Stimulated activated memory B cell treated with anti-CD40 and anti-IgM and Interleukin-4, amounts not matched to agents 10 μg/mL and 1 μg/mL and 100 μg/mL, for 72 hours (primary cell): ENCODE data around the gene TMC7.
A peak's percentile ranks its signal among the peaks of the same experiment; 100 is the strongest.

Experiments
- ATAC-seq: fragments of 150-1000 bp; cut with Tn5 transposase; 2 replicates; pipeline ENCODE4 v1.10.0; 2021
- H3K27ac Mint-ChIP-seq: one replicate; pipeline ENCODE4 v1.8.0; 2022; ENCODE audit warnings: mild to moderate bottlenecking, mixed read lengths
- H3K27me3 Mint-ChIP-seq: one replicate; pipeline ENCODE4 v1.8.0; 2022; ENCODE audit warnings: mixed read lengths
- H3K36me3 Mint-ChIP-seq: one replicate; pipeline ENCODE4 v1.8.0; 2022; ENCODE audit warnings: mixed read lengths
- H3K4me1 Mint-ChIP-seq: one replicate; pipeline ENCODE4 v1.8.0; 2022; ENCODE audit warnings: mixed read lengths
- H3K4me3 Mint-ChIP-seq: one replicate; pipeline ENCODE4 v1.8.0; 2022; ENCODE audit warnings: mild to moderate bottlenecking, moderate library complexity, mixed read lengths
- H3K9me3 Mint-ChIP-seq: one replicate; pipeline ENCODE4 v1.8.0; 2022; ENCODE audit warnings: mixed read lengths

The TMC7 gene

GRCh38 chr16:19086322-19087199 lies 102.8 kb downstream of the TMC7 start:
- peak; percentile 95 for ATAC-seq
- Mint-ChIP-seq H3K4me3 (peak overlapping the region; percentile 76), H3K36me3 (peaks cover 11% of the 10 kb centered on the region), H3K9me3 (peaks cover under 1% of the 10 kb centered on the region), H3K4me1 (peaks cover 12% of the 10 kb centered on the region), H3K27me3 (peaks cover 13% of the 10 kb centered on the region), H3K27ac (peak overlapping the region; percentile 59)

- Mint-ChIP-seq H3K9me3 (peaks cover 11% of the 10 kb centered on the region), H3K4me3 (no peak overlapping the region), H3K36me3 (peaks cover 19% of the 10 kb centered on the region), H3K4me1 (peaks cover 12% of the 10 kb centered on the region), H3K27ac (no peak overlapping the region), H3K27me3 (peaks cover 13% of the 10 kb centered on the region)
- no peak for ATAC-seq
Observed at GRCh38 chr16:19088341-19088916, 104.7 kb downstream of the TMC7 start.

DNA sequence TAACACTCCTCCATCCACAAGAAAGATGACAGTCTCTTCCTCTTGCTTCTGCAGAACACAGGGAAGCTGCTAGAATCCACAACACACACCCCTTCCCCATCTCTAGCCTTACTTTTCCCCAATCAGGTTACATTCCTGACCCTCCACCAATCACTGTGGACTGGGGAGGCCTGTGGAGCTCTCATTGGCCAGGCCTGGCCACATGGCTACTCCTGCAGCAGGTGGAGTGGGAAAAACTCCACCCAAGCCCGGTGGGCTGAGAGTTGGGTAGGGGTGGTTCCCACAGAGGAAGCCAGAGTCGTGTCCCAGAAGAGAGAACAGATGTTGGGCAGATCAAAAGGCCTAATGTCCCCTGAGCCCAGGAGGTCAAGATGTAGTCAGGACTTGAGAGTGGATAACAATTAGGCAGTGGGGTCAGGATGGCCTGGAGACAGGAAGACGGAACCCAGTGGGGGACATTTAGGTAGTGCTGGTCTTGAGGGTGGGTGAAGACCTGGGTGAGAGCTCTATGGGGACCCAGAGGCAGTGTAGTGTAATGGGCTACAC lies 105.7 kb downstream of the TMC7 start:
- H3K9me3 Mint-ChIP-seq = peaks cover 11% of the 10 kb centered on the region
- peaks cover 12% of the 10 kb centered on the region for H3K4me1 Mint-ChIP-seq
- H3K27ac Mint-ChIP-seq = no peak overlapping the region
- no peak for ATAC-seq
- peaks cover 13% of the 10 kb centered on the region for H3K27me3 Mint-ChIP-seq
- H3K4me3 Mint-ChIP-seq = no peak overlapping the region
- peaks cover 19% of the 10 kb centered on the region for H3K36me3 Mint-ChIP-seq

- no peak overlapping the region for H3K4me3 Mint-ChIP-seq
- peaks cover 5% of the 10 kb centered on the region for H3K27me3 Mint-ChIP-seq
- peaks cover 19% of the 10 kb centered on the region for H3K4me1 Mint-ChIP-seq
- peaks cover 19% of the 10 kb centered on the region for H3K36me3 Mint-ChIP-seq
- no peak for ATAC-seq
- H3K27ac Mint-ChIP-seq = no peak overlapping the region
- H3K9me3 Mint-ChIP-seq = peaks cover 14% of the 10 kb centered on the region
Observed at GRCh38 chr16:19090916-19091315, 107.2 kb downstream of the TMC7 start.

DNA sequence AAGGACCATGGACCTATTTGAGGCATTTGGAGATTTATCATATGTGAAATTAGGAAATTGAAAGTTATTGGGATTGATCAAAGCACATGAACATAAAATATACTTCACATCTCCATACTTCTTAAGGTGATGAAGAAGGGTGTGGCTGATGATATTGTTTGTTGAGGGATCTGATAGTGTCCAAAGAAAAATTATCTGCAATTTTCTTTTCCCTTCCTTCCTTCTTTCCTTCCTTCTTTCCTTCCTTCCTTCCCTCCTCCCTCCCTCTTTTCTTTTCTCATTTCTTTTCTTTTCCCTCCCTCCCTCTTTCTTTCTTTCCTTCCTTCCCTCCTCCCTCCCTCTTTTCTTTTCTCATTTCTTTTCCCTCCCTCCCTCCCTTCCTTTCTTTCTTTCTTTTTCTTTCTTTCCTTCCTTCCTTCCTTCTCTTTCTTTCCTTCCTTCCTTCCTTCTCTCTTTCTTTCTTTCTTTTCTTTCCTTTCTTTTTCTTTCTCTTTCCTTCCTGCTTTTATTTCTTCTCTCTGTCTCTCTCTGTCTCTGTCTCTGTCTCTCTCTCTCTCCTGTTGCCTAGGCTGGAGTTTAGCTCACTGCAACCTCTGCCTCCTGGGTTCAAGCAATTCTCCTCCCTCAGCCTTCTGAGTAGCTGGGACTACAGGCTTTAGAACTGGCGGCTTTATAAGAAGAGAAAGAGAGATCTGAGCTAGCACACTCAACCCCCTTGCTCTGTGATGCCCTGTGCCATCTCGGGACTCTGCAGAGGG lies 109.1 kb downstream of the TMC7 start:
- H3K27ac Mint-ChIP-seq = peak overlapping the region; percentile 53
- no peak for ATAC-seq

DNA sequence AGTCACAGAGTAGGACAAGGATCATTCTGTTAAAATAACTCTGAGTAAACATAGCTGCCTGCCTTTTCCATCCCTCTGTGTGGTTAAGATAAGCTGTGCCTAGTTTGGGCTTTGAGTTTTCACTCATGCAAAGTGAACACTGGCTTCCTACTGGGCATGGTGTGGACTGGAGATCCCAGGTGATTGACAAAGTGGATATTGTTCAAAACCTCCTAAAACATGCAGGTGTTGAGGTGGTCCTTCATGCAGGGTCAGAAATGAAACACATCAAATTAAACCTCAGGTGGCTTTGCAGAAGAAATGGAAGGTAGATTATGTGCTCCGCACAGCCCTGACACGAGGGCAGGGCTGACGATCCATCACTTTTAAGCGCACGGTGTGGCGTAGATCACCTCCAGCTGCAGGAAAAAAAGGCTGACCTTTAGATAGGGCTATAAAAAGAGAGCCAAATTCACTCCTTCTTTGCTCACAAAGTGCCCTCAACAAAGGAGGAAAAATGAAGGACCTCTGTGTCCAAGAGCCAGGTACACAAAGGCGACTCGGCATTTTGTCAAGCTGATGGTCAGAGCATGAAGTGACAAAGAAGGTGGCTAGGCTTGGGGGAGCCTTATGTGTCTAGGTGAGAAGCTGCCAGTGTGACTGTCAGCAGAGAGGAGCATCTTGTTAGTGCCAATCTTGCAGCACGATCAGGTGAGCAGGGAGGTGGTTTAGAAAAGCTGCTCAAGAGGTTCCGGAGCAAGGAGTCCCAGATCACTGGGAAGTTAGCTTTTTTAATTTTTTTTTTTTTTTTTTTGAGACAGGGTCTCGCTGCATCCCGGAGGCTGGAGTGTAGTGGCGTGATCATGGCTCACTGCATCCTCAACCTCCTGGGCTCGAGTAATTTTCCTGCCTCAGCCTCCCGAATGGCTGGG lies 110.2 kb downstream of the TMC7 start:
- no peak overlapping the region for H3K27ac Mint-ChIP-seq
- no peaks in the 10 kb centered on the region for H3K27me3 Mint-ChIP-seq

More for the DNA sequence above, 109.1 kb downstream of the TMC7 start:
- peaks cover 15% of the 10 kb centered on the region for H3K4me1 Mint-ChIP-seq
- H3K27me3 Mint-ChIP-seq = no peaks in the 10 kb centered on the region
- peaks cover 16% of the 10 kb centered on the region for H3K9me3 Mint-ChIP-seq
- no peak overlapping the region for H3K4me3 Mint-ChIP-seq
- H3K36me3 Mint-ChIP-seq = peaks cover 22% of the 10 kb centered on the region

DNA sequence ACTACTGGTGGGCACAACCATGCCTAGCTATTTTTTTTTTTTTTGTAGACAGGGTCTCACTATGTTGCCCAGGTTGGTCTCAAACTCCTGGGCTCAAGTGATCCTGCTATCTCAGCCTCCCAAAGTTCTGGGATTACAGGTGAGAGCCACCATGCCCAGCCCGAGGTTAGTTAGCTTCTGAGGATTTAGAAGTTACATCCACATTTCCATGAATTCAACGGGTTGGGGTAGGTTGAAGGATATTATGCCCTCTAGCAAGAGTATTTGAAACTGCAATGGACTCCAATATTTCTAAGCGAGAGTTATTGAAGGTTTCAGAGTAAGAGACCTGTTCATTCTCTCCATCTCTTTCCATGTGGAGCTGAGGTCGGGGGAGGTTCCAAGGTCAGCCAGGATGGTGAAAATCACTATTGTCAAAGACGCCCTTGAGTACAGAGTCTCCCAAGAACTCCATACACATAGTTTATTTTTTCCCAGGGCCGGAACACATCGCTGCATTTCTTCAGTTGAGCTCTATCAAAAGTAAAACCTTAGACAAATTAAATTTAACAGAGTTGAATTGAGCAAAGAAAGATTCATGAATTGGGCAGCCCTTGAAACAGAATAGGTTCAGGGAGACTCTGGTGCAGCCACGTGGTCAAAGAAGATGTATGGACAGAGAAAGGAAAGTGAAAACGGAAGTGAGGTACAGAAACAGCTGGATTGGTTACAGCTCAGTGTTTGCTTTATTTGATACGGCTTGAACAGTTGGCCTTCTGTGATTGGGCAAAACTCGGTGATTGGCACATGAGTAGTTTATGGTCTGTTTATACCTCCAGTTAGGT lies 111.0 kb downstream of the TMC7 start:
- peak; percentile 69 for ATAC-seq
- Mint-ChIP-seq H3K27ac (peak overlapping the region; percentile 80), H3K4me1 (peaks cover 15% of the 10 kb centered on the region), H3K9me3 (peaks cover 18% of the 10 kb centered on the region), H3K36me3 (peaks cover 28% of the 10 kb centered on the region), H3K27me3 (no peaks in the 10 kb centered on the region), H3K4me3 (no peak overlapping the region)

More for the DNA sequence above, 110.2 kb downstream of the TMC7 start:
- H3K4me3 Mint-ChIP-seq = no peak overlapping the region
- no peak for ATAC-seq
- H3K4me1 Mint-ChIP-seq = peaks cover 15% of the 10 kb centered on the region
- H3K9me3 Mint-ChIP-seq = peaks cover 18% of the 10 kb centered on the region
- peaks cover 28% of the 10 kb centered on the region for H3K36me3 Mint-ChIP-seq

DNA sequence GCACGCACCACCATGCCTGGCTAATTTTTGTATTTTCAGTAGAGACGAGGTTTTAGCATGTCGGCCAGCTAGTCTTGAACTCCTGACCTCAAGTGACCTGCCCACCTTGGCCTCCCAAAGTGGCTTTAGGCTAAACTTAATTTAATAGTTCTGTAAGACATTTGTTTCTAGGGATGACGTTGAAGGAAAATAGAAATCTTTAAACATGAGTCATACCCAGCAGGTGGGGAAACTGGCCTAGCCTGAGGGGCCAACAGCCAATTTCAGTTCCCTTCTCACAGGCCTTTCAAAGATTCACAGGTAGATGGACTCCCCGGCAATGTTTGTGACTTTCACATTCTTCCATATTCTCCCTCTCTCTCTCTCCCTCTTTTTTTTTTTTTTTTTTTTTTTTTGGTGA lies 111.9 kb downstream of the TMC7 start:
- H3K27me3 Mint-ChIP-seq = no peaks in the 10 kb centered on the region
- H3K27ac Mint-ChIP-seq = peak overlapping the region; percentile 80
- peaks cover 28% of the 10 kb centered on the region for H3K36me3 Mint-ChIP-seq
- peaks cover 15% of the 10 kb centered on the region for H3K4me1 Mint-ChIP-seq
- ATAC-seq = peak; percentile 88
- peak overlapping the region; percentile 31 for H3K4me3 Mint-ChIP-seq
- peaks cover 18% of the 10 kb centered on the region for H3K9me3 Mint-ChIP-seq

- Mint-ChIP-seq H3K4me3 (no peak overlapping the region), H3K36me3 (peaks cover 11% of the 10 kb centered on the region), H3K27me3 (no peaks in the 10 kb centered on the region), H3K9me3 (peaks cover 7% of the 10 kb centered on the region), H3K4me1 (peaks cover 15% of the 10 kb centered on the region), H3K27ac (no peak overlapping the region)
- no peak for ATAC-seq
Observed at GRCh38 chr16:19098173-19098572, 114.4 kb downstream of the TMC7 start.

- no peak for ATAC-seq
- no peak overlapping the region for H3K27ac Mint-ChIP-seq
Observed at GRCh38 chr16:19102187-19102872, 118.6 kb downstream of the TMC7 start.

DNA sequence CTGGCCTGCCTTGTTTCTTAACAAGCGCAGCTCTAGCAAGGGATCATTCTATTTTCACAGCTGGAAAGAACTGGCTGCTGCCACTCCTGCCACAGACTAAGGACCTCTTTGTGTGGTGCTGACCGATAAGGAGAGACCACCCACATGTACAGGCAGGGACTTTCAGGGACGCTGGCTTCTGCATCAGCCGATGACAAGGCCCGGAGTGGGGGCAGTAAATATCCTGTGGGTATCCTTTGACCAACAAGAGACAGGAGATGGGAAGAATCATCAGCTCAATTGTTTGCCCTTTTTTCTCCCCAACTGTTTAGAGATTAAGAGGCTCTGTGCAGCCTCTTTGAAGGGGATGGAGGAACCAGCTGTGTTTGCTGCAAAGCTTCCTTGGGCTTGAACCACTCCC lies 120.9 kb downstream of the TMC7 start:
- Mint-ChIP-seq H3K4me1 (peaks cover 23% of the 10 kb centered on the region), H3K9me3 (no peaks in the 10 kb centered on the region), H3K4me3 (no peak overlapping the region), H3K27me3 (no peaks in the 10 kb centered on the region), H3K36me3 (no peaks in the 10 kb centered on the region), H3K27ac (peak overlapping the region; percentile 15)
- no peak for ATAC-seq

More at GRCh38 chr16:19102187-19102872, 118.6 kb downstream of the TMC7 start:
- Mint-ChIP-seq H3K27me3 (no peaks in the 10 kb centered on the region), H3K4me1 (peaks cover 5% of the 10 kb centered on the region), H3K9me3 (peaks cover 3% of the 10 kb centered on the region), H3K4me3 (no peak overlapping the region), H3K36me3 (peaks cover 10% of the 10 kb centered on the region)

DNA sequence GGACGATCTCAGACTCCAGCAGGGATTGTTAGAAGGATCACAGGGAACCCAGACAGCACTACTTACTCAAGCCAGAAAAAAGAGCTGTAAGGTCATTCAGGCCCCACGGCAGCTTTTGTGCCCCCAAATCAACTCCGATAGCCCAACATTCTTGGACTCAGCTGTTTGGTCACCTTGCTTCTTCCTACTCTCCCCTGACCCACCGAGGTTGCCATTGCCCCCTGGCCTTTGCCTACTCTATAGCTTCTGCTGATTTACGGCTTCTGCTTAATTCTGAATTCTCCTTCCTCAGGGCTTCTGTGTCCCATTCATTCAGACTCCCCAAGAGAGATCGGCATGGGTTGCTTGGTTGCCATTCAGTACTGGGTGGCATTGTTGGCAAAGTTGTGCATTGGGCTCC lies 121.4 kb downstream of the TMC7 start:
- Mint-ChIP-seq H3K27me3 (no peaks in the 10 kb centered on the region), H3K27ac (peak overlapping the region; percentile 15), H3K9me3 (no peaks in the 10 kb centered on the region), H3K4me1 (peaks cover 23% of the 10 kb centered on the region), H3K36me3 (no peaks in the 10 kb centered on the region), H3K4me3 (no peak overlapping the region)
- ATAC-seq = no peak

DNA sequence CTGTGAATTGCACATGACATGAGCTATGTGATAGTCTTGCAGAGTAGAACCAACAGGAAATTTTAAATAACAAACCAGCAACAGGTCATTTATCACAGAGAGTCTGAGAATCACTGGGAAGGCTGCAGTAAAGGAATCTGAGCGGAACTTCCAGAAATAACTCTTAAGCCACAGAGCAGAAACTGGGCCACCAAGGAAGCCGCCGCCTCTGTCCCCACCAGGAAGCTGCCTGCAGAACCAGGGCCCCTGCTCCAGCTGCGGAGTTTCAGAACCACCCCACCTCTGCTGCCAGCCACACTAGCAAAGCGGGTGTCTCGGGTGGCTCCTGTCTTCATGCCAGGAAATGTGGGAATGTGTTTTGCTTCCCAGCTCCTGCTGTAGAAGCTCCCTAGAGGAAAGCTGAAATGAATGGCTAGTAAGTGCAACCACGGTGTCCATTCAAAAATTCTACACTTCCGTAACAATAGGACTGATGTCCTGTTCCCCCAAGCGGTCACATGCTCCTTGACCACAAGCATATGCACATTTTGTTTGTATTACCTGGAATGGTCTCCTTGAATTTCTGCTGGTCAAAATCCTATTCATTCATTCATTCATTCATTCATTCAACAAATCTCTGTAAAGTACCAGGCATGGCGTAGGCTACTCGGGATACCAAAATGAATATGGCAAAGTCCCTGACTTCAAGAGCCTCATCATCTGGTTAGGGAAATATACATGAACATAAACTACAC lies 122.3 kb downstream of the TMC7 start:
- no peak overlapping the region for H3K4me3 Mint-ChIP-seq
- no peak for ATAC-seq
- H3K4me1 Mint-ChIP-seq = peaks cover 23% of the 10 kb centered on the region
- H3K36me3 Mint-ChIP-seq = no peaks in the 10 kb centered on the region
- no peak overlapping the region for H3K27ac Mint-ChIP-seq
- no peaks in the 10 kb centered on the region for H3K27me3 Mint-ChIP-seq
- H3K9me3 Mint-ChIP-seq = no peaks in the 10 kb centered on the region
